Natural killer cell (primary cell): Measurements from ENCODE around the gene EEF2. TPM values are rescaled to one million over a fixed set of nuclear protein-coding genes. Genes with fewer than 3 reads are reported as not detected.

Experiments
- ATAC-seq, 3 donors: fragments of 150-1000 bp in 2 of 3; fragments of 200-7000 bp in 1 of 3; cut with Tn5 transposase; 1 replicate in 1 of 3; 2 replicates in 2 of 3; pipeline ENCODE4 v1.10.0; 2021; ENCODE audit warnings: mild to moderate bottlenecking in 2 of 3, moderate library complexity in 2 of 3
- DNase-seq, 2 donors: peaks; one replicate each; pipeline versions ENCODE4 v3.0.0 to v3.0.0-alpha.2; 2013 to 2021; ENCODE audit warnings: mixed read lengths in 1 of 2
- H3K27ac ChIP-seq: one replicate; pipeline ENCODE4 v1.5.1; 2013; ENCODE audit warnings: mild to moderate bottlenecking, low read length
- H3K27me3 ChIP-seq: one replicate; pipeline ENCODE4 v1.6.1; 2013; ENCODE audit warnings: low read length; ENCODE audit not compliant: control insufficient read depth, insufficient read depth
- H3K36me3 ChIP-seq: one replicate; pipeline ENCODE4 v1.6.1; 2013; ENCODE audit warnings: low read length; ENCODE audit not compliant: control insufficient read depth, insufficient read depth
- H3K4me1 ChIP-seq: one replicate; pipeline ENCODE4 v1.6.1; 2013; ENCODE audit warnings: low read length; ENCODE audit not compliant: control insufficient read depth, insufficient read depth
- H3K4me3 ChIP-seq: one replicate; pipeline ENCODE4 v1.5.1; 2013; ENCODE audit warnings: low read length
- H3K9me3 ChIP-seq: one replicate; pipeline ENCODE4 v1.6.1; 2013; ENCODE audit warnings: low read length; ENCODE audit not compliant: control insufficient read depth, insufficient read depth
- H3K27ac Mint-ChIP-seq, 2 donors: one replicate each; pipeline ENCODE4 v1.8.0; 2022; ENCODE audit warnings: mild to moderate bottlenecking in 2 of 2, mixed read lengths in 2 of 2, moderate library complexity in 1 of 2
- H3K27me3 Mint-ChIP-seq, 2 donors: one replicate each; pipeline ENCODE4 v1.8.0; 2022; ENCODE audit warnings: low read depth in 2 of 2, mixed read lengths in 2 of 2
- H3K36me3 Mint-ChIP-seq: one replicate; pipeline ENCODE4 v1.8.0; 2022; ENCODE audit warnings: mixed read lengths
- H3K4me1 Mint-ChIP-seq, 2 donors: one replicate each; pipeline ENCODE4 v1.8.0; 2022; ENCODE audit warnings: mixed read lengths in 2 of 2
- H3K4me3 Mint-ChIP-seq: one replicate; pipeline ENCODE4 v1.8.0; 2022; ENCODE audit warnings: mild to moderate bottlenecking, moderate library complexity, mixed read lengths
- H3K9me3 Mint-ChIP-seq, 2 donors: one replicate each; pipeline ENCODE4 v1.8.0; 2022; ENCODE audit warnings: mixed read lengths in 2 of 2
- WGBS: methylation state at CpG from one replicate; pipeline ENCODE4 v1.1.7; 2013; ENCODE audit warnings: missing lambda C conversion rate; ENCODE audit not compliant: insufficient coverage; 5-methylcytosine and 5-hydroxymethylcytosine counted together
- intact Hi-C: fragments of 100-400 bp; cut with micrococcal nuclease; formaldehyde crosslinking; loops from one replicate; pipeline ENCODE4 v1.14.2; 2022
- total RNA-seq, 4 donors: library from RNA; stranded (reverse); fragments of 120-200 nt in 1 of 4; gene quantifications; one replicate each; pipeline versions ENCODE4 v1.2.3 to v1.2.4, GENCODE V29; 2013 to 2022
- TF ChIP-seq, protein P1 (sequence below): fragments of 200-600 bp; IDR thresholded peaks from one replicate; pipeline ENCODE4 v1.8.0; 2022; ENCODE audit warnings: antibody characterized with exemption

Gene EEF2
- total RNA-seq, 3 donors from 2014 or later (not counting 1 experiment from before 2014, with no cell fraction given), result 1,302 to 1,442 (median 1,437) TPM

DNA sequence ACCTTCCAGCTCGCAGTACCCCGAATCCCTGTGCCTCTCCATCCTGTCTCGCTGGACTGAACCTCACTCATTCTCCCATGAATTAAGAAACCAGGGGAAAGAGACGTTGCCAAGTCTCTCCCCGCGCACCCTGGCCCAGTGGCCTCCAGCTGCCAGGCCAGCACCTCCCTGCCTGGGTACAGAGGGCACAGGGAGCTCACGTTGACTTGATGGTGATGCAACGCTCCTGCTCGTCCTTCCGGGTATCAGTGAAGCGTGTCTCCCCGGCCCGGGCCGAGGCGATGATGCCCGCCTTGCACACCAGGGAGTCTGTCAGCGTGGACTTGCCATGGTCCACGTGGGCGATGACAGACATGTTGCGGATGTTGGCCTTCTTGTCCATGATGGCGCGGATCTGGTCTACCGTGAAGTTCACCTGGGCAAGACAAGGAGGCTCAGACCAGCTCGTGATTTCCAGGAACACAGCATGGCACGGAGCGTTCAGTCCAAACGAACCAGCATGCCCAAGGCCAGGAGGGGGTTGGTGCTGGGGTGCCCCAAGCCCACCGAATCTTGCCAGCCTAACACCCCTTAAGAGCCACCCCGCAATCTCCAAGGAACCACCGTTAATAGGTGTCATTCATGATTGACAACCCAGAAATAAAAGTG lies 1.2 kb downstream of the EEF2 start:
- H3K27me3 Mint-ChIP-seq, result no peaks in the 10 kb centered on the region
- intact Hi-C loops, result loop anchor here (10.0 kb wide), 1 partner anchor 199 kb away; the partner anchor contains the start of gene MATK
- DNase-seq (peak in 1 of 2 donors; percentile 52), ATAC-seq (no peak)
- peaks cover 52% of the 10 kb centered on the region for H3K36me3 ChIP-seq
- H3K27ac Mint-ChIP-seq, result peak overlapping the region; percentile 91 to 97
- H3K4me3 Mint-ChIP-seq, result peak overlapping the region; percentile 93
- TF ChIP-seq, protein P1, sequence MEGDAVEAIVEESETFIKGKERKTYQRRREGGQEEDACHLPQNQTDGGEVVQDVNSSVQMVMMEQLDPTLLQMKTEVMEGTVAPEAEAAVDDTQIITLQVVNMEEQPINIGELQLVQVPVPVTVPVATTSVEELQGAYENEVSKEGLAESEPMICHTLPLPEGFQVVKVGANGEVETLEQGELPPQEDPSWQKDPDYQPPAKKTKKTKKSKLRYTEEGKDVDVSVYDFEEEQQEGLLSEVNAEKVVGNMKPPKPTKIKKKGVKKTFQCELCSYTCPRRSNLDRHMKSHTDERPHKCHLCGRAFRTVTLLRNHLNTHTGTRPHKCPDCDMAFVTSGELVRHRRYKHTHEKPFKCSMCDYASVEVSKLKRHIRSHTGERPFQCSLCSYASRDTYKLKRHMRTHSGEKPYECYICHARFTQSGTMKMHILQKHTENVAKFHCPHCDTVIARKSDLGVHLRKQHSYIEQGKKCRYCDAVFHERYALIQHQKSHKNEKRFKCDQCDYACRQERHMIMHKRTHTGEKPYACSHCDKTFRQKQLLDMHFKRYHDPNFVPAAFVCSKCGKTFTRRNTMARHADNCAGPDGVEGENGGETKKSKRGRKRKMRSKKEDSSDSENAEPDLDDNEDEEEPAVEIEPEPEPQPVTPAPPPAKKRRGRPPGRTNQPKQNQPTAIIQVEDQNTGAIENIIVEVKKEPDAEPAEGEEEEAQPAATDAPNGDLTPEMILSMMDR, result no peak
- peaks cover 7% of the 10 kb centered on the region for H3K36me3 Mint-ChIP-seq
- H3K4me1 ChIP-seq, result peaks cover 64% of the 10 kb centered on the region
- H3K27me3 ChIP-seq, result no peaks in the 10 kb centered on the region
- H3K4me1 Mint-ChIP-seq, result peaks cover 39 to 51% of the 10 kb centered on the region in 2 donors
- WGBS, result 40% methylated on average over 30 of the region's 30 CpGs
- no peaks in the 10 kb centered on the region for H3K9me3 ChIP-seq
- peak overlapping the region; percentile 90 for H3K27ac ChIP-seq
- H3K4me3 ChIP-seq, result peak overlapping the region; percentile 76
- no peaks in the 10 kb centered on the region for H3K9me3 Mint-ChIP-seq

DNA sequence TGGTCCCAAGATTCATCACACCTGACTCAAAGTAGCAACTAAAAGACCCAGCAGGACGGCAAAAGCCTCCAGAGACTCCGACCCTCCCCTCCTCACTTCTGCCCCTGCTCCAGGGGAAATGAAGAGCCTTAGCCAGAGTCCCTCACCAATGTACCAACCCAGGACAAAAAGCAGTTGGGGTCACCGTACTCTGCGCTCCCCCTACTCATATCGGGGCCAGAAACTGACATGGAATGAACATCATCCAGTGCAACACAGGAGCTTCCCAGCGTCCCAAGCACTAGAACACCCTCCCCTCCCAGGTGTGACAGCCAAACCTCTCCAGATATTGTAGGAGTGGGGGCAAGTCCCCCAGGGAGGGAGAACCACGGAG lies 1.7 kb downstream of the EEF2 start:
- H3K27ac Mint-ChIP-seq, result peak overlapping the region; percentile 91 to 97
- Histone ChIP-seq H3K27ac (peak overlapping the region; percentile 90), H3K4me1 (peaks cover 64% of the 10 kb centered on the region), H3K27me3 (no peaks in the 10 kb centered on the region), H3K9me3 (no peaks in the 10 kb centered on the region), H3K4me3 (no peak overlapping the region), H3K36me3 (peaks cover 56% of the 10 kb centered on the region)
- no peaks in the 10 kb centered on the region for H3K9me3 Mint-ChIP-seq
- peak overlapping the region; percentile 93 for H3K4me3 Mint-ChIP-seq
- no peaks in the 10 kb centered on the region for H3K27me3 Mint-ChIP-seq
- H3K36me3 Mint-ChIP-seq, result peaks cover 7% of the 10 kb centered on the region
- peak in 1 of 2 donors; percentile 20 for DNase-seq
- ATAC-seq, result no peak
- intact Hi-C loops, result loop anchor here (10.0 kb wide), 1 partner anchor 199 kb away; the partner anchor contains the start of gene MATK
- 70% methylated on average over 6 of the region's 7 CpGs for WGBS
- H3K4me1 Mint-ChIP-seq, result peaks cover 39 to 51% of the 10 kb centered on the region in 2 donors
- TF ChIP-seq, protein P1, result no peak

DNA sequence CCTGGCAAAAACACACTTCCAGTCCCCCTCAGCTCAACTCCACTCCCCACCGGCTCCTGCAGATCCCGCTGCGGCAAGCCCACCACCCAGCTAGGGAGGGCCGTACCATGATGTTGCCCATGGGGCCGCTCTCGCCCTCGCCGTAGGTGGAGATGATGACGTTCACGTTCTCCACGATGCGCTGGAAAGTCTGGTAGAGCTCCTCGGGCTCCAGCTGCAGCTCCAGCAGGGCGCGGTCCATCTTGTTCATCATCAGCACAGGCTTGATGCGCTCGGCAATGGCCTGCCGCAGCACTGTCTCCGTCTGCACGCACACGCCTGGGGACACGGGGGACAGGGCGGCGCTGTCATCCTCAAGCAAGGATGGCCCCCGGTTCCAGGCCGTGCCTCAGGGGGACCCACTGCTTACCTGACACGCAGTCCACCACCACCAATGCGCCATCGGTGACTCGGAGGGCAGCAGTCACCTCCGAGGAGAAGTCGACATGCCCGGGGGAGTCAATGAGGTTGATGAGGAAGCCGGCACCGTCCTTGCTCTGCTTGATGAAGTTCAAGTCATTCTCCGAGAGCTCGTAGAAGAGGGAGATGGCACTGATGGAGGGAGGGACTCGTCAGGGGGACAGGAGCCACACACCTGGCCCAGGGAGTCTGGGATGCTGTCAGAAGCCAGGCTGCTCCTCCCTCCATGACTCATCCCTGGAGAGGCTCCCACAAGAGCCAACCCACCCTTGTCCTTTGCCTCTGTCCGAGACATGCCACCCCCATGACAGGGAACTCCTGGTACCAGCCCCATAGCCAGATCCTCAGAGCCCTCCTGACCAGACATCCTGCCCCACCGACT lies 2.3 kb downstream of the EEF2 start:
- Histone ChIP-seq H3K4me3 (no peak overlapping the region), H3K27ac (no peak overlapping the region), H3K36me3 (peaks cover 62% of the 10 kb centered on the region), H3K9me3 (no peaks in the 10 kb centered on the region), H3K27me3 (no peaks in the 10 kb centered on the region), H3K4me1 (peaks cover 59% of the 10 kb centered on the region)
- ATAC-seq (no peak), DNase-seq (peak in 1 of 2 donors; percentile 34)
- Mint-ChIP-seq H3K27me3 (no peaks in the 10 kb centered on the region), H3K9me3 (no peaks in the 10 kb centered on the region), H3K4me3 (peak overlapping the region; percentile 93), H3K4me1 (peaks cover 39 to 51% of the 10 kb centered on the region in 2 donors), H3K27ac (peak overlapping the region; percentile 91 to 97), H3K36me3 (peaks cover 7% of the 10 kb centered on the region)
- WGBS, result 90% methylated on average over 40 of the region's 40 CpGs
- TF ChIP-seq, protein P1, result no peak
- intact Hi-C loops, result loop anchor here (10.0 kb wide), 1 partner anchor 198 kb away; the partner anchor contains the start of gene MATK
